ENCODE measurements around the gene PTPRN2.
"Not testable (repeated sequence)": the region's sequence is repeated elsewhere in the genome, so short reads cannot be mapped to it uniquely, and the experiment has no call there.

Gene PTPRN2

DNA sequence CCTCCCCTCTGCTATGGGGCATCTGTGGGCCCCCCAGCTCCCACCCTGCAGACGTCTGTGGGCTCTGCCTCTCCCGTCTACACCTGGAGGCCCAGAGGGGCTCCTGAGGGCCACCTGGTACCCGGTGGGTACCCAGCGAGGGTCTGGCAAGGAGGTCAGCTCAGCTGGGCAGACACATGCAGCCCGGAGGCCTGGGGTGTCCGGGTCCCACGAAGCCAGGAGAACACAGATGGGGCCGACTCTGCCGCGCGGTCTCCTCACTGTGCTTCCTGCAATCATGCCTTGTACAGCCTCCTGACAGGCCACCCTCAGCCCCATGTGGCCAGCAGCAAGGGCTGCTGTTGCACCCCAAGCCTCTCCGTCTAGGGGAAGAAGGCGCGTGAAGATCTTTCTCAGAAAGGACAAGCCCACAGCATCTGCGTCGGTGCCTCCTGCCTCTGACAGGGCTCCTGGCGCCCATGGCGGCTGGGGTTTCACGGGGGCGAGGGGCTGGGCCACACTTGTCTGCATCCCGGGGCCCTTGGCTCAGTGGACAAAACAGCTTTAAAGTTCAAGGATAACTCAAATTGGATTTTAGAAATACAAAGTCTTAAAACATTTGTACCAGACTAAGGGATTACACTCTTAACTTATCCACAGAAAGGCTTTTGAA, 859.5 kb downstream of the PTPRN2 start:
- no peak for DNase-seq

DNA sequence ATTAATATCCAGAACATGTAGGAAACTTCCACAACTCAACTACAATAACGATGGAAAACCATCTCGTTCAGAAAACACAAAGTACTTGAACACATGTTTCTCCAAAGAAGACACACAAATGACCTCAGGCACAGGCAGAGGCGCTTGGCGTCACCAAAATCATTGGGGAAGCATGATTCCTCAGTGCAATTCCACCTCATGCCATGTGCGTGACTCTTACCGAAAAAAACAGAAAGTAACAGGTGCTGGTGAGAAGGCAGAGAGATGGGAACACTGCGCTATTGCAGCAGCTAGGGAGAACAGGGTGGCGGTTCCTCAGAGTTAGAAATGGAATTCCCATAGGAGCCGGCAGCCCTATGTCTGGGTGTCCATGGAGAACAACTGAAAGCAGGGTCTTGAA, 860.9 kb downstream of the PTPRN2 start:
- no peak for DNase-seq

DNA sequence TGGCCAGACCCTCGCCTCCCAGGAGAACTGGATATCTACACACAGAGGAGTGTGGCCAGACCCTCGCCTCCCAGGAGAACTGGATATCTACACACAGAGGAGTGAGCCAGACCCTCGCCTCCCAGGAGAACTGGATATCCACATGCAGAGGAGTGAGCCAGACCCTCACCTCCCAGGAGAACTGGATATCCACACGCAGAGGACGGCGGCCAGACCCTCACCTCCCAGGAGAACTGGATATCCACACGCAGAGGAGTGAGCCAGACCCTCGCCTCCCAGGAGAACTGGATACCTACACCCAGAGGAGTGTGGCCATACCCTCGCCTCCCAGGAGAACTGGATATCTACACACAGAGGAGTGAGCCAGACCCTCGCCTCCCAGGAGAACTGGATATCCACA, 862.3 kb downstream of the PTPRN2 start:
- DNase-seq = not testable (repeated sequence)

DNA sequence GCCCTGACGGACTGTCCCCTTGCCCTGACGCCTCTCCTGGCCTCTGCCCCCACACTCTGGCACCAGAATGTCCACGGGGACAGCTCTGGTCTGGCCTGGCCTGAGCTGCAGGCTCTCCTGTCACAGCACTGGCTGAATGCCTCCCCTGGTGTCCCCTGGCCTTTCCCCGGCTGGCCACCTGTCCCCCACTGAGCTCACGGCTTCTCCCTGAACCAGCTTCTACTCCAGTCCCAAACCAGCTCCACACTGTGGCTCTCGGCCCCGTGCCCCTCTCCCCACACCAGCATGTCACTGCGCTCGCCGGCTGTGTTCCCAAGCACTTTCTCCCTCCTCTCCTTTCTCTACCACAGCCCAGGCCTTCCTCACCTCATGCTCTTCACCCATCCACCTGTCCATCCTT, 864.4 kb downstream of the PTPRN2 start:
- no peak for DNase-seq

DNA sequence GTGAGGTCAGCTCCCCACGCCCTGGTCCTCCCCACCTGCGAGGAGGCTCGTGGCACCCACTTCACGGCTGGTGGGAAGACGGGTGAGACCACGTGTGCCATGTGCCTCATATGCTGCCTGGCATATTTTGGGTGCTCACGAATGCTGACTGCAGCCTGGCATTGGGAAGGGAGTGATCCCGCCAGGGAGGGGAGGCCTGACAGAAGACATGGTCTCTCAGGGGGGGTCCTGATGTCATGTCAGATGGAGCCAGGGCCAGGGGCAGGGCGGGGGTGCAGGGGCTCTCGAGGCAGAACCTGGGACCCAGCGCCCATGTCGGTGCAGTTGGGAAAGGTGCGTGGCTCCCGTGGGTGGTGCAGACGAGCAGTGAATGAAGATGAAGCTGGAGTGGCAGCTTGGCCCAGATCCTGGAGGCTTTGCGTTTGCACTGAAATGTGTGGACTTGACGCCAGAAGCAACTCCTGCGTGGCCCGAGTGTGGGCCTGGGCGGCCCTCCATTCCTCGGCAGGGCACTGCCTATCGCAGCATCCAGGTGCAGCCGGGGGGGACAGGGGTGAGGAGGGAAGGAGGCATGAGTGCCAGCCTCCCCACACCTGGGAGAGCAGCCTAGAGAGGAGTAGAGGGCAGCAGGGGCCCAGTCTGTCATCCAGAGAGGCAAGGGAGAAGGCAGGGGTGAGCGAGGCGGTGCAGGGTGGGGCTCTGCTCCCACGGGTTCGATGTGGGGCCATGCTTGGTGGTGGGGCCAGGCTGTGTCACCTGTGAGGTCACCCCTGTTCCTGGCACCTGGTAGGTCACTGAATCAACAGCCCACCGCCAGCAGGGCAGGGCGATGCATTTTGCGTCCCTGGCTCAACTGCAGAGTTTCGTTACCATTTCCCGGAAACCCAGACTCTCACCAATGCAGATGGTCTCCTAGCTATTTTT, 865.2 kb downstream of the PTPRN2 start:
- no peak for DNase-seq

DNA sequence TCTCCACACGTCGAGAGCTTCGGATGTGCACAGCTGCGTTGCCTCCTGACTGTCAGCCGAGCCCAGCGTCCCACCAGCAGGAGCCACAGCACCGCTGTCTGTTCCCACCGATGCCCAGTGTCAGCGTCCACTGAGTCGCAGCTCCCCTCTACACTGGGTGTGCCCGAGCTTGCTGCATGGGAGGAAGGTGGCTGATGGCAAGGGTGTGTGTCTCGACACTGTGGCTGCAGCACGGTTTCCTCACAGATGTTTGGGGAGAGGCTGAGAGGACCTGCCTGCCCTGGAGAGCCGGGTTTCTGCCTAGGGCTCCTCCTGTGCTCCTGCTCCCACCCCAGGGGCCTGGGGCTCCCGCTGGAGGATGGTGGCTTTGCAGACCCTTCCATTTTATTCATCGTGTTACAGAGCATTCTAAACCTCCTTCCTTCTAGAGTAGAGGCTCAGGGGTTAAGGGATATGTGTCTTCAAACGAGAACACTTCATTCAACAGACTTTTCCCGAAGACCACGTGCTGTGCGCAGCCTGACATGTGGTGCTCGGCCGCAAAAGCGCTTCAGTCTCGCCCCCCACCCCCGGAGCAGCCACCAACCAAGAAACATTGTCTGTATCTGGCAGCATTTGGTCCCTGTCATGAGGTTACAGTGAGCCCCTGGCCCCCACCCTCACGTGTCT, 866.0 kb downstream of the PTPRN2 start:
- no peak for DNase-seq

DNA sequence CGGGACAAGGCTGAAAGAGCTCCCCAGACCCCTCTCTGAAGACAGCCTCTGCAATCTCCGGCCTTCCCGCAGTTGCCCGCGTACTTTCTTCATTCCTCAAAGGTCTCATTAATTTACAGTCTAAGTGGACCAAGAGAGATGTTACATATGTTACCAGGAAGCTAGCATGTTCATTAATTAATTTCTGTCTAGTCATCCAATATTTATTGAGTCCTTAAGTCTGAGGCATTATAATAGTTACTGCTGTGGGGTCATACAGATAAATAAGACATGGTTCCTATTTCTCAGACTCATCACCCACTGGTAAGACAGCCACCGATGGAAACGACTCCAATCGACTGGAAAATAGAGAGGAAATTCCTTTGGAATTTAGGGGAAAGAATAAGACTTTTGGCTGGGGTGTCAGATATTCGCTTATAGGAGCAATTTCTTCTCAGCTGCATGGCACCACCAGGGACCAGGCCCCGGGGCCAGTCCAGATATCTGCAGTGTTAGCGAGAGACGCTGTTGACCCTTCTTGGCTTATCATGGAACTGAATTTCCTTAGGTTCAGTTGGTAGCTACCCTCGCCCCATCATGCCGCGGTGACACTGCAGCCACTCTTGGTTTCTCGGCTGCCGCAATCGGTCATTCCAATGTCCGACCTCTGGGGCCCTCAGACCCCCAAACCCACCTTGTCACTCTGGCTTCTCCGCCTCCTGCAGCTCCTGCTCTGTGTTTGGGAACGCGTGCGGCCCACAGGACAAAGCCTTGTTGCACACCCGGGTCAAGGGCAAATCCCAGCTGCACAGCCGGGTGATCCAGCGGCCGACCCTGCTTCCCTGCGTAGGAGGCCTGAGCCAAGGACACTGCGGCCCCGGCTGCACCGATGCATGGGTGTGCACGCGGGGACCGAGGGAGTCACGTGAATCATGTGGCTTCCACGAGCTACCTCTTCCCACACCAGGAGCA, 867.6 kb downstream of the PTPRN2 start:
- no peak for DNase-seq

DNA sequence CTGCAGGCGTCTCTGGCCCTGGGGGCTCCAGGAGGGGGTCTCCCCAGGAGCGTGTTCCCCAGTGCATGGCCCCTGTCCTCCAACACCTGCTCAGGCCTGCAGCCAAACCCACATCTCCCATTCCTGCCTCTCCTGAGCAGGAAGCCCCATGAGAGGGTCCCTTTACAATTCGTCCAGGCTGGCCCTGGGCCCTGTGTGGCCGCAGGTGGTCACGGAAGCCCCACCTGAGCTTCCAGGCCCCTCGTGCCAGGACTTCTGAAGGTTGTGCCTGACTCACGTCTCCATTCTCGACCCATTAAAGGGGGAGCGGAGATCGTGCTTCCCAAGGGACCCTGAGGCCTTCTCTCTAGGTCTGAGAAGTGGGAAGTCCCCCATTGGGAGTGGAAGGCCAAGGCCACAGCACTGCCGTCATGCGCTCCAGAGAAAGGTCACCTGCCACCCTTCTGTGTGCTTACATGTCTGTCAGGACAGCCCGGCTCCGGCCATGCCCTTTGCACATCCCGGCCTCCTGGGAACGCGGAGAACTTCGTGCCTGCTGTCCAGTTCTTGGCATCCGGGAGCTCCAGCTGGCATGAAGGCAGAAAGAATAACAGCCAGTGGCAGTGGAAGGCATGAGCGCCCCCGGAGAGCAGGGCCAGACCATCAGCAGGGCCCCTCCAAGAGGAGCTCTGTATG, 868.5 kb downstream of the PTPRN2 start:
- no peak for DNase-seq

DNA sequence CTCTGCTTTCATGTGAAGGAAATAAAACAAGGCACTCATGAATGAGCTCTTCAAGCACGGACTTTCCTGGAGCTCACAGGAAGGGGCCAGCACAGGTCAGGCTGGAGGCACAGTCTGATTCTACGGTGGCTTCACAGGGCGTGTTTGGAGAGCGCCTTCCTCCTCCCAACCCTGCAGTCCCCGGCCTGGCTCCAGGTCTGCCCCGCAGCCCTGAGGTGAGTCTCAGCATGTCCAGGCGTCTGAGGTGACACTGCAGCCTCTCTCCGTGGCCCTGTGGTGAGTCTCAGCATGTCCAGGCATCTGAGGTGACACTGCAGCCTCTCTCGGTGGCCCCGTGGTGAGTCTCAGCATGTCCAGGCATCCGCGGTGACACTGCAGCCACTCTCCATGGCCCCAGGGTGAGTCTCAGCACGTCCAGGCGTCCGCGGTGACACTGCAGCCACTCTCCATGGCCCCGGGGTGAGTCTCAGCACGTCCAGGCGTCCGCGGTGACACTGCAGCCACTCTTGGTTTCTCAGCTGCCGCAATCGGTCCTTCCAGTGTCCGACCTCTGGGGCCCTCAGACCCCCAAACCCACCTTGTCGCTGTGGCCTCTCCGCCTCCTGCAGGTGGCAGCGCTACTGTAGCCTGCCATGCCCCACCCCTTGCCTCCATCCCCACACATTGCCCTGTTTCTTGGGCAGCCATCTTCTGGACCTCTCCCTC, 869.2 kb downstream of the PTPRN2 start:
- no peak for DNase-seq

DNA sequence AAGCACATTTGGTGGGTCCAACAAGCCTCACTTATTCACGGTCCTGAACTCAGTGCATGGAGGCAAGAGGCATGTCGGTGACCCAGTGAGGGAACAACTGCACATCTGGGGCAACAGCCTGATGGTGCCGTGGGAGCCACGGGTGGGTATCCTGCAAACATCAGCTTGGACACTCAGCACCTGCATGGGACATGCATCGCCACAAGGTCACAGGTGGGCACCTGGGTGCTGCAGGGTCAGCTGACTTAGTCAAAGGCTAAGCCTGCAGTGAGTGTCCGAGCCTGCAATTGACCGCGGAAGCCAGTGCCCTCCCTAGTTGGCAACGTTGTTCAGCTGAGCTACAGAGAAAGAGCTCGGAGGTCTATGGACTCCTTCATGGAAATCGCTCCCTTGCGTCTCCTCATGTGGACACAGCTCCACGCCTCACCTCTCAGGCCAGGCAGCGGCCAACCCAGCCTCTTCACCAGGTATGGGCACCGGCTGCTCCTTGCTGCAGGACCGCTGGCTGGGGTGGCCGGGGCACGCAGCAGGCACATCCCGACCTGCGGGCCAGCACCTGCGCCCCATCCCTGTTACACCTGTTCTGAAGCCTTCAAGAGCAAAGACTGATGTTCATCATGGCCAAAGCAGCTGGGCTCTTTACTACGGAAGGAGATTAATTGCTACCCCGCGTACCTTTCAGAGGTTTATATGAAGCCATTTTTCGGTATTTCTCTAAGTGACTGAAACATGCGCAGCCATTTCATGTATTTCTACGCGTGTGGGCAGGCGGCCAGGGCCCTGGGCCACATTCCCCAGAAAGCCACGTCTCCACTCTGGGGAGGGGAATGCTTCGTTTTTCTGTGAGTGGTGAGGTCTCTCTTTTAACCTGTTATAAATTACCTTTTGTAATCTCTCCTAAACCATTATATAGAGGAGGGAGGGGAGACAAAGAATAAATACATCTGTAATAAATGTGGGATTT, 870.1 kb downstream of the PTPRN2 start:
- DNase-seq = no peak

DNA sequence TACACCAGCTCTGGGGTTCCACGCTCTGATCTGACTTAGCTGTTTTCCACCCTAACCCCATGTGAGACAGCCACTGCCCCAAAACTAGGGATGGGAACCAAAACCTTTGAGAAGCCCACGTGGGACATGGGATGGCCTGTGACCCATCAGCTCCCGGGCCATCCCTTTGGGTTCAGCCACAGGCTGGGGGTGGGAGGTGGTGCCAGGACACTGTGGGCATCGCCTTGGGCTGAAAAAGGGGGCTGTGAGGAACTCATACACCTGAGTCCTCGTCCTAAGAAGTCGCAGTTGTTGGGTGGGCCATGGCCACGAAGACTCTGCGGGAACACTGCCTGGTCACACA, 871.7 kb downstream of the PTPRN2 start:
- DNase-seq = no peak

DNA sequence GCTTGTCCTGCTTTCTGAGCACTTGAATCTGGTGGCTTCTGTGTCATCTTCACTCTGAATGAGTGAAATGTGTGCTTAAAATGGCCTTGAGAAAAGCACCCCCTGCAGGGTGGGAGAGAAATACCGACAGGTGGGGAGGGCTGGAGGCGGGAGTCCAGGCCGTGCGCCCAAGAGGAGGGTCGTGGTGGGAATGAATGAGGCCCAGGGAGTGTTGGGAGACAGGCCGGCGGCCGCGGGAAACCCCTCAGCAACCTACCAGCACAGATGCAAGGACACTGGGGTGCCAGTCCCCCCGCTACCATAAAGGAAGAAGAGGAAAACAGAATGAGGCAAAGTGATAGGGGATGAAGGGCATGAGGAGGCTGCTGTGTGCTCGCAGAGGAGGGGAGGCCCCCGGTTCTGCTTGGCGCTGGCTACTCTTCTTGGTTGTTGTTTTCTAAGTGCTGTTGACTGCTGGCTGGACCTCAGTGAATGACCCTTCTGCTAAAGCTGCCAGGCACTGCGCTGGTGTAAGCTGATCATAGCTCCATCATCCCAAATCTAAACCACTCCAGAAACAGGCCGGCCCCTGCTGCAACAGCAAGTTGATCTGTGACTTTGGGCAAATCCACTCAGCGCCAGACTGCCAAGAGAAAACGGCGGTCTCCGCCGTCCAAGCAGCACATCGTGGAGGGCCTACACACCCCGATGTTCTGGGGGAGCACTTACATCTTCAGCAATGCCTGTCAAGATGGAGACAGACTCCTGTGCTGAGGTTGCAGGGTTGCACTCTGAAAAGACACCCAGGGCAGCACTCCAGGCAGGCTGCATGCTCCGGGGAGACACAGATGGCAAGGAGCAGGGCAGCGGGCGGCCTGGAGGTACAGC, 872.3 kb downstream of the PTPRN2 start:
- DNase-seq = no peak

DNA sequence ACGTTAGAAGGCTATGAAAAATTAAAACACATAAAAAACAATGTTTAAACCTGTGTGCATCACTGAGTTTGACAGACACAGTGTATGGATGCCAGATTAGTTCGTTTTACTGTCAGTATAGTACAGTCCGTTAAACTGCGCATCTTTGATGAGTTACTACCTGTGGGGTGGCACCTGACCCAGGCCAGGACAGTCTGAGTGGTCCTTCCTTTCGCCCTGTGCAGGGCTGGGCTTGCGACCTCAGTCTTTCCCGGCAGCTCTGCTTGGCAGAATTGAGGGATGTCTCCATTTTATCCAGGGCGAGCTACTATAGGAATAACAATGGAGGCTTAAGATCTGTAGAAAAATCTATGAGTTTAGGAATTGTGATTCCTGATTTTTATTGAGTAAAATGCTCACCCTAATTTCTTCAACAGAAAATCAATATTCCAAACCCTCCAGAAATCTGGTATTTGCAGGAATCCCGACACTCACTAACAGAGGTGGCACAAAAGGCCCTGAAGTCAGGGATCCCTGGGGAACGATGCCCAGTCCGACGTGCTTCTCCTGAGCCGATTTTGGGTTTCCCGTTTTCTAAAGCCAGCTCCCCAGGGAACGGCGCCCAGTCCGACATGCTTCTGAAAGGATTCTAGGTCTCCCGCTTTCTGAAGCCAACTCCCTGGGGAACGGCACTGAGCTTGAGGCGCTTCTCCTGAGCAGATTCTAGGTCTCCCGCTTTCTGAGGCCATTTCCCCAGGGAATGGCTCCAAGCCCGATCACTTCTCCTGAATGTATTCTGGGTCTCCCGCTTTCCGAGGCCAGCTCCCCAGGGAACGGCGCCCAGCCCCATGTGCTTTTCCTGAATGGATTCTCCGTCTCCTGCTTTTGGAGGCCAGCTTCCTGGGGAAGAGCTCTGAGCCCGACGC, 873.2 kb downstream of the PTPRN2 start:
- DNase-seq = no peak

DNA sequence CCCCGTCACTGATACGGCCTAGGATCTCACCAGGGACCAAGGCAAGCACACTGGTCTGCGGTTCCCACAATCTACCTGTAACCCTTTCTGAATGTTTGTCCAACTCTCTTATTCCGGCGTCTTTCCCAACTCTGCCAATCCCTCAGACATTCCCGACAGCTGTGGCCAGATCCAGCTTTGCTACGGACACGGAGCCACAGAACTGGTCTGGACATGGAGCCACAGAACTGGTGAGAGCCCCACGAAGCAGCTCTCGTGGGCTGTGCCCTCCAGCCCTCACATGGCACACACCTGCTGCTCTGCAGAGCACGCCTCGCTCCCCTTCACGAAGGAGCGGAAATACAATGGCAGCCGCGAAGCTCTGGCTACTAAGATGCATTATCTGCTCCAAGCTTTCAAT, 874.0 kb downstream of the PTPRN2 start:
- no peak for DNase-seq

DNA sequence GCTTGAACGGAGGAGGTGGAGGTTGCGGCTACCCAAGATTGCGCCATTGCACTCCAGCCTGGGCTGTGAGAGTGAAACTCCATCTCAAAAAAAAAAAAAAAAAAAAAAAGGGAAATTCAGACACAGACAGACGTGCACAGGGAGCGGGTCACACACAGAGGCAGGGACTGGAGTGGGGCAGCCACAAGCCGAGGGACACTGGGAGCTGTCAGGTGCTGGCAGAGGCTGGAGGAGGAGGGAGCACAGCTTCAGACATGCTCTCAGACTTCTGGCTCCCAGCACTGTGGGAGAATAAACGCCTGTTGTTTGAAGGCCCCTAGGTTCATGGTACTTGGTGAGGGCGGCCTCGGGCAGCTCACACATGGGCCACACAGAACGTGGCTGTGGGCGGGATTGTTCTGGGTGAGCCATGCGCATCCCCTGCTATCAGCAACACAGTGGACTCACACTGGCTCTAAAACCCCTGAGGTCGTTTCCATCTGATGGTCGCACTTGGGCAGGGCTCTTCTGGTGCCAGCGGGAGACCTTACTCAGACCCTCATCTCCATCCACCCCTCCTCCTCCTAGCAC, 874.9 kb downstream of the PTPRN2 start:
- no peak for DNase-seq

DNA sequence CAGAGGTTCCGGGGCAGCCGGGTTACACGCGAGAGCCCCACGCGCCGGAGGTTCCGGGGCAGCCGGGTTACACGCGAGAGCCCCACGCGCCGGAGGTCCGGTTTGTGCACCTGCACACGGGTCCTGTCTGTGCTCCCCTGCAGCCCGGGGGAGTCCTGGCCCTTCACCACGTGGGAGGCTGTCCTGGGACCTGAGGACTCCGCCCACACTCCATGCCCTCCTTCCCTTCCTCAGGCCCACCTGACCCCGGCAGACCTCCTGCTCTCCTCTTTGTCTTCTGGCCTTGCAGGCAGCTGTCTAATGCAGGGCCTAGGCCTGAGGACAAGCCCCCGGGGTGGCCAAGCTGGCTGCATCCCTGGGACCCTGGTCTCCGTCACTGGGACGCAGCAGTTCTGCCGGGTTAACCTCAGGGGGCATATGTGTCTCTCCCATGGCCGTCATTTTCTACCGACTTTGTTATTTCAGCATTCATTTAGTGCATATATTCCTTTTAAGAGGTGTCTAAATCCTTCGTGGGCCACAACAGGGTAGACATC, 876.2 kb downstream of the PTPRN2 start:
- no peak for DNase-seq

DNA sequence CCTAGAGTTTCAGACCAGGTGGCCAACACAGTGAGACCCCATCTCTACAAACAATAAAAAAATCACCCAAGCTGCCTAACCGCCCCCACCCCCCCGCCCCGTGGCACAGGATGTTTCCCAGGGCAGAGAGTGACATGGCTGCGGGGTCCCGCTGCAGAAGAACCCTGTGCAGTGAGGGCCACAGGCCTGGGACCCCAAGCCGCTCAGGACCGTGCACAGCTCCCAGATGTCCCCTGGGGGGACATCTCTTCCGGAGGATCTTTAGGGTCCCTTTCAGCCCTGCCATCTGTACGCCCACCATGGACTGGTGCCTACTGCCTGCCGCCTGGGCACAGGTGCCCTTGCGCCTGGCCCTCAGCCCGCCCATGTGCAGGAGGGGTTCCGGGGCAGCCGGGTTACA, 877.2 kb downstream of the PTPRN2 start:
- no peak for DNase-seq
